HepG2 (cell line): Measurements from ENCODE around the gene NXT1. TPM values are rescaled to one million over a fixed set of nuclear protein-coding genes. Genes with fewer than 3 reads are reported as not detected.

Source experiments
- AGO1 ChIP-seq: fragments of 200-400 bp; formaldehyde crosslinking; IDR thresholded peaks from 2 replicates; pipeline ENCODE4 v1.6.1; 2017; ENCODE audit warnings: mild to moderate bottlenecking, low read depth, low read length, moderate library complexity; ENCODE audit not compliant: poor library complexity, severe bottlenecking
- CHD2 ChIP-seq: IDR thresholded peaks from 2 replicates; pipeline ENCODE4 v1.6.1; 2011; ENCODE audit warnings: low read depth, low read length, improper control_type of control experiment
- FIP1L1 ChIP-seq: fragments of 200-400 bp; formaldehyde crosslinking; IDR thresholded peaks from 2 replicates; pipeline ENCODE4 v1.6.1; 2018; ENCODE audit warnings: low read depth, mild to moderate bottlenecking, low read length, moderate library complexity, borderline replicate concordance; ENCODE audit not compliant: insufficient read depth
- GABPA ChIP-seq, 2 experiments: IDR thresholded peaks; 2 replicates each; pipeline ENCODE4 v1.6.1; 2011 to 2016; ENCODE audit warnings: low read depth in 2 of 2, low read length in 1 of 2, missing biosample characterization in 1 of 2, missing genetic modification characterization in 1 of 2
- HCFC1 ChIP-seq: fragments of 150-350 bp; IDR thresholded peaks from 2 replicates; pipeline ENCODE4 v1.6.1; 2014; ENCODE audit warnings: low read depth, low read length
- ISL2 ChIP-seq: sonication (generic); formaldehyde crosslinking; IDR thresholded peaks from 2 replicates; pipeline ENCODE4 v1.5.0; 2020; ENCODE audit warnings: missing genetic modification reagents
- JARID2 ChIP-seq: sonication (generic); formaldehyde crosslinking; IDR thresholded peaks from 2 replicates; pipeline ENCODE4 v1.8.1; 2023; ENCODE audit warnings: missing genetic modification reagents, inconsistent platforms; ENCODE audit not compliant: insufficient replicate concordance
- MAFG ChIP-seq: sonication (generic); formaldehyde crosslinking; IDR thresholded peaks from 2 replicates; pipeline ENCODE4 v1.5.1; 2020; ENCODE audit warnings: mild to moderate bottlenecking, missing genetic modification reagents
- NBN ChIP-seq: fragments of 450-650 bp; conservative IDR thresholded peaks from 2 replicates; pipeline ENCODE4 v1.6.1; 2017
- PAX8 ChIP-seq: sonication (generic); formaldehyde crosslinking; IDR thresholded peaks from 2 replicates; pipeline ENCODE4 v1.8.0; 2022; ENCODE audit warnings: mild to moderate bottlenecking, missing genetic modification reagents, borderline replicate concordance
- PLRG1 ChIP-seq: fragments of 450-650 bp; conservative IDR thresholded peaks from 2 replicates; pipeline ENCODE4 v1.6.1; 2016
- POLR2A ChIP-seq, 2 experiments: IDR thresholded peaks; 2 replicates each; pipeline ENCODE4 v1.6.1; 2011; ENCODE audit warnings: low read depth in 2 of 2, low read length in 2 of 2, mild to moderate bottlenecking in 1 of 2, moderate library complexity in 1 of 2; ENCODE audit not compliant: insufficient read depth in 1 of 2
- RAD21 ChIP-seq: fragments of 450-650 bp; formaldehyde crosslinking; IDR thresholded peaks from 2 replicates; pipeline ENCODE4 v1.5.0; 2020; ENCODE audit warnings: mild to moderate bottlenecking
- SNRNP70 ChIP-seq: fragments of 200-400 bp; formaldehyde crosslinking; IDR thresholded peaks from 2 replicates; pipeline ENCODE4 v1.6.1; 2017; ENCODE audit warnings: mild to moderate bottlenecking, low read depth, low read length, moderate library complexity
- TRIM24 ChIP-seq: sonication (generic); formaldehyde crosslinking; IDR thresholded peaks from 2 replicates; pipeline ENCODE4 v1.8.0; 2022; ENCODE audit warnings: mild to moderate bottlenecking, missing genetic modification reagents
- XRCC5 ChIP-seq: fragments of 200-400 bp; formaldehyde crosslinking; optimal IDR thresholded peaks from 2 replicates; pipeline ENCODE3; 2017; ENCODE audit warnings: mild to moderate bottlenecking, low read length
- ZBTB42 ChIP-seq: sonication (generic); formaldehyde crosslinking; IDR thresholded peaks from 2 replicates; pipeline ENCODE4 v1.5.0; 2020; ENCODE audit warnings: mild to moderate bottlenecking, missing genetic modification reagents
- ZNF431 ChIP-seq: sonication (generic); formaldehyde crosslinking; IDR thresholded peaks from 2 replicates; pipeline ENCODE4 v1.9.0; 2022; ENCODE audit warnings: missing genetic modification reagents, low read depth, mild to moderate bottlenecking, borderline replicate concordance
- ZNF569 ChIP-seq: sonication (generic); formaldehyde crosslinking; IDR thresholded peaks from 2 replicates; pipeline ENCODE4 v1.5.0; 2020; ENCODE audit warnings: mild to moderate bottlenecking, missing genetic modification reagents, moderate library complexity, borderline replicate concordance
- ZNF570 ChIP-seq: sonication (generic); formaldehyde crosslinking; IDR thresholded peaks from 2 replicates; pipeline ENCODE4 v1.4.0; 2020; ENCODE audit warnings: mild to moderate bottlenecking, missing genetic modification reagents, borderline replicate concordance
- polyA plus RNA-seq, 8 experiments: library from polyadenylated mRNA; depleted of rRNA in 3 of 8; stranded (reverse) in 7 of 8; unstranded in 1 of 8; fragments of >200 nt; fragmentation: Illumina TruSeq in 4 of 8; extraction: Trizol in 4 of 8; gene quantifications; 2 replicates each; pipeline versions ENCODE4 v1.2.1 to v1.2.3, GENCODE V29; 2011 to 2016; ENCODE audit warnings: low read depth in 4 of 8, missing spikeins in 1 of 8, mixed read lengths in 1 of 8; ENCODE audit not compliant: insufficient read depth in 1 of 8
- total RNA-seq, 5 experiments: library from RNA; depleted of rRNA; stranded (reverse); fragments of >200 nt; fragmentation: Illumina TruSeq; extraction: Trizol; gene quantifications; 2 replicates each; pipeline ENCODE4 v1.2.3, GENCODE V29; 2016; ENCODE audit warnings: low read depth in 1 of 5
- TF ChIP-seq, protein P1 (sequence below): sonication (generic); formaldehyde crosslinking; IDR thresholded peaks from 2 replicates; pipeline ENCODE4 v1.4.0; 2020; ENCODE audit warnings: missing genetic modification reagents
- TF ChIP-seq, protein P2 (sequence below): sonication (generic); formaldehyde crosslinking; IDR thresholded peaks from 2 replicates; pipeline ENCODE4 v1.8.0; 2022; ENCODE audit warnings: missing genetic modification reagents, mild to moderate bottlenecking, moderate library complexity, borderline replicate concordance
- TF ChIP-seq, protein P3 (sequence below): sonication (generic); formaldehyde crosslinking; IDR thresholded peaks from 2 replicates; pipeline ENCODE4 v1.5.0; 2020; ENCODE audit warnings: mild to moderate bottlenecking, missing genetic modification reagents, borderline replicate concordance

Gene NXT1
- total and polyA plus RNA-seq, 2 of the 13 experiments (the other 11 are each of a cell fraction or from before 2014, with no cell fraction given) = 35.6 to 65.9 TPM

DNA sequence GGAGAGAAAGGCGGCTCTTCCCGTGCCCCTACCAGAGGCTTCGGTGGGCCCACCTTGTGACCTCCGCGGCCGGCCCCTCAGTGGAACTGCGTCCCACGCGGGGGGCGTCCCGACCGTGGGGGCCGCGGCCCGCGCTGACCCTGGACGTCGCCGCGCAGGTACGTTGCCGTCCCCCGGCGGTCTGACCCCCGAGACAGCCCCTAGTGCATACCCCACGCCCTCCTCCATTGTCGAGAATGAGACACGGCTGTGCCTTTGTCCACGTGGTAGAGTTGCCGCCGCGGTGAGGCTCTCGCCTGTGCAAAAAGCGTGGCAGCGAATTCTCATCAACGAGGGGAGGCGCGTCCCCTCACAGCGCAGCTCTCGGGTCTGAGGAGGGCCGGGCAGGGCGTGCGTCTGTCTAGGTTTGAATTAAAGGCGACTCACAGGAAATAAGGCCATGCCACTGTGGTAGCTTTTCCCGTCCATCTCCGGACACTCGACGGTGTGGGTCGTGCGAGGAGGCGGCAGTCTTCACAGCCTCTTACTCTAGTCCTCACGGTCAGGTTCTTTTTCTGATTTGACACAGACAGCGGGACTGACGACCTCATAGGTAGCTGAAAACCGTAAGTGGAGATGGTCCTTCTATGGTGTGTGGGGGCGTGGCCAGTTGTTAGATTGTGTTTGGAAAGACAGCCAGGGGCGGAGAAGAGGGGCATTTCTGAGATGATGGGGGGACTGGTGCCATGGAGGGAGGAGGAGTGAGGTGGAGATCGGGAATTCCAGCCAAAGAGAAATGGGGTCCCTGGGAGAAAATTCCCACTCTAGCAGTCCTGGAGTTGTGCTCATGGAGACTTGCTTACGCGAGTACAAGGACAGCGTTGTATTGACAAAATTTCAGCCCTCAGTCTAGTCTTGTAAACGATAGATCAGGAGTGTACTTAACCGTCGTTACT is 580 bp downstream of the NXT1 start (continued):
- TF ChIP-seq, protein P1, sequence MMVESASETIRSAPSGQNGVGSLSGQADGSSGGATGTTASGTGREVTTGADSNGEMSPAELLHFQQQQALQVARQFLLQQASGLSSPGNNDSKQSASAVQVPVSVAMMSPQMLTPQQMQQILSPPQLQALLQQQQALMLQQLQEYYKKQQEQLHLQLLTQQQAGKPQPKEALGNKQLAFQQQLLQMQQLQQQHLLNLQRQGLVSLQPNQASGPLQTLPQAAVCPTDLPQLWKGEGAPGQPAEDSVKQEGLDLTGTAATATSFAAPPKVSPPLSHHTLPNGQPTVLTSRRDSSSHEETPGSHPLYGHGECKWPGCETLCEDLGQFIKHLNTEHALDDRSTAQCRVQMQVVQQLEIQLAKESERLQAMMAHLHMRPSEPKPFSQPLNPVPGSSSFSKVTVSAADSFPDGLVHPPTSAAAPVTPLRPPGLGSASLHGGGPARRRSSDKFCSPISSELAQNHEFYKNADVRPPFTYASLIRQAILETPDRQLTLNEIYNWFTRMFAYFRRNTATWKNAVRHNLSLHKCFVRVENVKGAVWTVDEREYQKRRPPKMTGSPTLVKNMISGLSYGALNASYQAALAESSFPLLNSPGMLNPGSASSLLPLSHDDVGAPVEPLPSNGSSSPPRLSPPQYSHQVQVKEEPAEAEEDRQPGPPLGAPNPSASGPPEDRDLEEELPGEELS (CRISPR knock-in tag) = no peak; the same call in 1 of the 2 replicates
- no peak; the same call in none of the 2 replicates for TF ChIP-seq PAX8
- TF ChIP-seq TRIM24 (CRISPR knock-in tag) = no peak
- no peak for TF ChIP-seq NBN
- TF ChIP-seq ZNF569 (CRISPR knock-in tag) = 0 out of 2 replicates have a peak, but pooled peaks have one; percentile 89
- TF ChIP-seq GABPA (IDR thresholded peaks at IDR 0.05; ENCODE audit: low read depth, low read length) = no peak
- TF ChIP-seq GABPA (CRISPR knock-in tag; IDR thresholded peaks at IDR 0.05; ENCODE audit: low read depth) = peak; percentile 61; the same call in 1 of the 2 replicates
- no peak; the same call in 1 of the 2 replicates for TF ChIP-seq ZNF570 (CRISPR knock-in tag)
- TF ChIP-seq ZNF431 (CRISPR knock-in tag) = 0 out of 2 replicates have a peak, but pooled peaks have one; percentile 46
- TF ChIP-seq FIP1L1 = 0 out of 2 replicates have a peak, but pooled peaks have one; percentile 3
- TF ChIP-seq POLR2A (IDR thresholded peaks at IDR 0.05; ENCODE audit: insufficient read depth in 1 of 2, low read depth in 2 of 2, low read length in 2 of 2) = peak in 1 of 2 experiments; percentile 49; a peak in 1 of 4 replicates
- no peak for TF ChIP-seq XRCC5
- TF ChIP-seq CHD2 = peak; percentile 35; the same call in 1 of the 2 replicates
- no peak for TF ChIP-seq HCFC1
- no peak; the same call in 1 of the 2 replicates for TF ChIP-seq ZBTB42 (CRISPR knock-in tag)
- no peak for TF ChIP-seq AGO1
- TF ChIP-seq JARID2 (CRISPR knock-in tag) = peak; percentile 8
- TF ChIP-seq RAD21 (CRISPR knock-in tag) = peak; percentile 33; the same call in 1 of the 2 replicates
- no peak for TF ChIP-seq SNRNP70
- TF ChIP-seq, protein P2, sequence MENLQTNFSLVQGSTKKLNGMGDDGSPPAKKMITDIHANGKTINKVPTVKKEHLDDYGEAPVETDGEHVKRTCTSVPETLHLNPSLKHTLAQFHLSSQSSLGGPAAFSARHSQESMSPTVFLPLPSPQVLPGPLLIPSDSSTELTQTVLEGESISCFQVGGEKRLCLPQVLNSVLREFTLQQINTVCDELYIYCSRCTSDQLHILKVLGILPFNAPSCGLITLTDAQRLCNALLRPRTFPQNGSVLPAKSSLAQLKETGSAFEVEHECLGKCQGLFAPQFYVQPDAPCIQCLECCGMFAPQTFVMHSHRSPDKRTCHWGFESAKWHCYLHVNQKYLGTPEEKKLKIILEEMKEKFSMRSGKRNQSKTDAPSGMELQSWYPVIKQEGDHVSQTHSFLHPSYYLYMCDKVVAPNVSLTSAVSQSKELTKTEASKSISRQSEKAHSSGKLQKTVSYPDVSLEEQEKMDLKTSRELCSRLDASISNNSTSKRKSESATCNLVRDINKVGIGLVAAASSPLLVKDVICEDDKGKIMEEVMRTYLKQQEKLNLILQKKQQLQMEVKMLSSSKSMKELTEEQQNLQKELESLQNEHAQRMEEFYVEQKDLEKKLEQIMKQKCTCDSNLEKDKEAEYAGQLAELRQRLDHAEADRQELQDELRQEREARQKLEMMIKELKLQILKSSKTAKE (CRISPR knock-in tag) = 0 out of 2 replicates have a peak, but pooled peaks have one; percentile 40
- 0 out of 2 replicates have a peak, but pooled peaks have one; percentile 28 for TF ChIP-seq MAFG (CRISPR knock-in tag)
- TF ChIP-seq, protein P3, sequence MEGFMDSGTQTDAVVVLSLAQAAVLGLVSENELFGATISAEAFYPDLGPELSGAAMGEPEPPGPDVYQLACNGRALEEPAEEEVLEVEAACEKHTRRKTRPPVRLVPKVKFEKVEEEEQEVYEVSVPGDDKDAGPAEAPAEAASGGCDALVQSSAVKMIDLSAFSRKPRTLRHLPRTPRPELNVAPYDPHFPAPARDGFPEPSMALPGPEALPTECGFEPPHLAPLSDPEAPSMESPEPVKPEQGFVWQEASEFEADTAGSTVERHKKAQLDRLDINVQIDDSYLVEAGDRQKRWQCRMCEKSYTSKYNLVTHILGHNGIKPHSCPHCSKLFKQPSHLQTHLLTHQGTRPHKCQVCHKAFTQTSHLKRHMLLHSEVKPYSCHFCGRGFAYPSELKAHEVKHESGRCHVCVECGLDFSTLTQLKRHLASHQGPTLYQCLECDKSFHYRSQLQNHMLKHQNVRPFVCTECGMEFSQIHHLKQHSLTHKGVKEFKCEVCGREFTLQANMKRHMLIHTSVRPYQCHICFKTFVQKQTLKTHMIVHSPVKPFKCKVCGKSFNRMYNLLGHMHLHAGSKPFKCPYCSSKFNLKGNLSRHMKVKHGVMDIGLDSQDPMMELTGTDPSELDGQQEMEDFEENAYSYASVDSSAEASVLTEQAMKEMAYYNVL (CRISPR knock-in tag) = peak; percentile 56; the same call in 1 of the 2 replicates
- TF ChIP-seq PLRG1 = no peak
- no peak for TF ChIP-seq ISL2
